ENCODE measurements around the gene PEDS1.

The PEDS1 gene

DNA sequence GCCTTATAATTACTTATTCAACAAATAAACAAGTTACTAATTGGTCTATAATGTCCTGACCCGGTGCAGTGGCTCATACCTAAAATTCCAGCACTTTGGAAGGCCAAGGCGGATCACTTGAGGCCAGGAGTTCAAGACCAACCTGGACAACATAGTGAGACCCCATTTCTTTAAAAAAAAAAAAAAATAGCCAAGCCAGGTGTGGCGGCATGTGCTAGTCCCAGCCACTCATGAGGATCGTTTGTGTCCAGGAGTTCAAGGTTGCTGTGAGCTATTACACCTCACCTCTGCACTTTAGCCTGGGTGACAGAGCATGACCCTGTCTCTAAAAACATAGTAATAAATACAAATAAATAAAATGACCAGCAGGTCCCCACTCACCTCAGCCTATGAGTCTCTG is 30.8 kb downstream of the PEDS1 start:
- H3K4me3 ChIP-seq (replicated peaks; ENCODE audit: insufficient read depth, low read length), result no peak overlapping the region
- no peak overlapping the region for H3K27ac ChIP-seq (replicated peaks)
- TF ChIP-seq REST (IDR thresholded peaks at IDR 0.05; ENCODE audit: insufficient replicate concordance, low read depth) (no peak), SPI1 (IDR thresholded peaks at IDR 0.05; ENCODE audit: borderline replicate concordance, low read depth) (no peak), GABPA (IDR thresholded peaks at IDR 0.05; ENCODE audit: low read depth) (no peak), CTCF (IDR thresholded peaks at IDR 0.05; ENCODE audit: insufficient read depth, low read length) (no peak), POLR2AphosphoS5 (IDR thresholded peaks at IDR 0.05; ENCODE audit: low read depth) (no peak)
- H3K27me3 ChIP-seq (ENCODE audit: insufficient read depth, poor library complexity, severe bottlenecking), result no peaks in the 10 kb centered on the region
- DNase-seq (ENCODE audit: low read depth in 1 of 2, low spot score in 1 of 2), result no peak

DNA sequence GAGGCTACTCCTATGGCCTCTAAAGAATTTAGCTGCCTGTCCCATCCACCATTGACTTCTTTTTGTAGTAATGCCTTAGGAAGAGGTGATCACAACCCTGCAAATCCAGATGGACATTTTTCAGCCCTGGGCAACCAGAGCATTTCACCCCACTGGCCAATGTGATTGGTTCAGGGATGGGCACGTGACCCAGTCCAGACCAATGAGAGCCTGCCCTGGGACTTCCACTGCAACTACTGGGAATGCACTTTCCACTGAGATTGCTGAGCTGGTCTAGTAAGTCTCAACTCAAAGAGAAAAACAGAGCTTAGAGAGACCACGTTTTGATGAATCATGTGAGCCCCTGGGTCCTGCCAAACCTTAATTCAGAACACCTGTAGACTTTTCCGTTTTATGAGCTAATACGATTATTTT is 31.7 kb downstream of the PEDS1 start:
- no peak overlapping the region for H3K4me3 ChIP-seq (replicated peaks; ENCODE audit: insufficient read depth, low read length)
- no peak for TF ChIP-seq CTCF (IDR thresholded peaks at IDR 0.05; ENCODE audit: insufficient read depth, low read length)
- no peak for TF ChIP-seq SPI1 (IDR thresholded peaks at IDR 0.05; ENCODE audit: borderline replicate concordance, low read depth)
- no peak for TF ChIP-seq POLR2AphosphoS5 (IDR thresholded peaks at IDR 0.05; ENCODE audit: low read depth)
- TF ChIP-seq GABPA (IDR thresholded peaks at IDR 0.05; ENCODE audit: low read depth), result no peak
- TF ChIP-seq REST (IDR thresholded peaks at IDR 0.05; ENCODE audit: insufficient replicate concordance, low read depth), result no peak
- no peaks in the 10 kb centered on the region for H3K27me3 ChIP-seq (ENCODE audit: insufficient read depth, poor library complexity, severe bottlenecking)
- no peak for DNase-seq (ENCODE audit: low read depth in 1 of 2, low spot score in 1 of 2)
- no peak overlapping the region for H3K27ac ChIP-seq (replicated peaks)

GRCh38 chr20:50120935-50121693 is 32.4 kb downstream of the PEDS1 start:
- no peak for TF ChIP-seq GABPA (IDR thresholded peaks at IDR 0.05; ENCODE audit: low read depth)
- peak; percentile 98 for TF ChIP-seq CTCF (IDR thresholded peaks at IDR 0.05; ENCODE audit: insufficient read depth, low read length)
- Histone ChIP-seq H3K27ac (replicated peaks) (no peak overlapping the region), H3K4me3 (replicated peaks; ENCODE audit: insufficient read depth, low read length) (no peak overlapping the region), H3K27me3 (ENCODE audit: insufficient read depth, poor library complexity, severe bottlenecking) (no peaks in the 10 kb centered on the region)
- peak in 1 of 2 experiments; percentile 75 for DNase-seq (ENCODE audit: low read depth in 1 of 2, low spot score in 1 of 2)

- TF ChIP-seq SPI1 (IDR thresholded peaks at IDR 0.05; ENCODE audit: borderline replicate concordance, low read depth) (no peak), CTCF (IDR thresholded peaks at IDR 0.05; ENCODE audit: insufficient read depth, low read length) (no peak), REST (IDR thresholded peaks at IDR 0.05; ENCODE audit: insufficient replicate concordance, low read depth) (no peak), POLR2AphosphoS5 (IDR thresholded peaks at IDR 0.05; ENCODE audit: low read depth) (no peak), GABPA (IDR thresholded peaks at IDR 0.05; ENCODE audit: low read depth) (no peak)
- no peak overlapping the region for H3K4me3 ChIP-seq (replicated peaks; ENCODE audit: insufficient read depth, low read length)
- H3K27me3 ChIP-seq (ENCODE audit: insufficient read depth, poor library complexity, severe bottlenecking), result no peaks in the 10 kb centered on the region
- H3K27ac ChIP-seq (replicated peaks), result no peak overlapping the region
- DNase-seq (ENCODE audit: low read depth in 1 of 2, low spot score in 1 of 2), result no peak
Observed at GRCh38 chr20:50118203-50118602, 35.3 kb downstream of the PEDS1 start.

All from HL-60 (cell line).